Thoracic aorta (tissue), 2 donors: ENCODE results near the gene P3R3URF. TPM values are rescaled to one million over a fixed set of nuclear protein-coding genes. Genes with fewer than 3 reads are reported as not detected.
"Not testable (repeated sequence)": the region's sequence is repeated elsewhere in the genome, so short reads cannot be mapped to it uniquely, and the experiment has no call there.

Source experiments
- ATAC-seq: fragments of 150-250 bp; one replicate; pipeline ENCODE4 v1.8.0; 2017; ENCODE audit warnings: low read depth; ENCODE audit not compliant: insufficient number of reproducible peaks, low FRiP score
- DNase-seq: peaks from one replicate; pipeline ENCODE4 v3.0.0-alpha.2; 2020; ENCODE audit warnings: low spot score
- H3K27ac ChIP-seq, 2 donors: fragments of 200-600 bp; sonication (generic); 1 replicate in 1 of 2; 2 replicates in 1 of 2; pipeline ENCODE4 v1.5.1; 2016; ENCODE audit warnings: mild to moderate bottlenecking in 2 of 2, moderate library complexity in 2 of 2
- H3K27me3 ChIP-seq: fragments of 200-600 bp; sonication (generic); replicated peaks from 2 replicates; pipeline ENCODE4 v1.6.0; 2016; ENCODE audit warnings: mild to moderate bottlenecking; ENCODE audit not compliant: insufficient read depth
- H3K36me3 ChIP-seq: fragments of 200-600 bp; sonication (generic); one replicate; pipeline ENCODE4 v1.5.1; 2016
- H3K4me1 ChIP-seq, 2 donors: fragments of 200-600 bp; sonication (generic); 1 replicate in 1 of 2; 2 replicates in 1 of 2; pipeline versions ENCODE4 v1.5.1 to v1.6.0; 2016; ENCODE audit warnings: low read depth in 2 of 2, mild to moderate bottlenecking in 1 of 2; ENCODE audit not compliant: control insufficient read depth in 1 of 2
- H3K4me3 ChIP-seq: fragments of 200-600 bp; sonication (generic); 2 replicates; pipeline ENCODE4 v1.5.1; 2016; ENCODE audit warnings: mild to moderate bottlenecking
- H3K9me3 ChIP-seq: fragments of 200-600 bp; sonication (generic); 2 replicates; pipeline ENCODE4 v1.5.1; 2016
- total RNA-seq, 2 donors: library from RNA; depleted of rRNA; stranded (reverse); fragments of >200 nt; gene quantifications; one replicate each; pipeline versions ENCODE4 v1.1.0 to v1.2.3, GENCODE V29; 2016
- TF ChIP-seq, protein P1 (sequence below): fragments of 200-600 bp; sonication (generic); IDR thresholded peaks from one replicate; pipeline ENCODE4 v1.5.1; 2019; ENCODE audit warnings: antibody characterized with exemption

P3R3URF gene
- total RNA-seq = not detected

DNA sequence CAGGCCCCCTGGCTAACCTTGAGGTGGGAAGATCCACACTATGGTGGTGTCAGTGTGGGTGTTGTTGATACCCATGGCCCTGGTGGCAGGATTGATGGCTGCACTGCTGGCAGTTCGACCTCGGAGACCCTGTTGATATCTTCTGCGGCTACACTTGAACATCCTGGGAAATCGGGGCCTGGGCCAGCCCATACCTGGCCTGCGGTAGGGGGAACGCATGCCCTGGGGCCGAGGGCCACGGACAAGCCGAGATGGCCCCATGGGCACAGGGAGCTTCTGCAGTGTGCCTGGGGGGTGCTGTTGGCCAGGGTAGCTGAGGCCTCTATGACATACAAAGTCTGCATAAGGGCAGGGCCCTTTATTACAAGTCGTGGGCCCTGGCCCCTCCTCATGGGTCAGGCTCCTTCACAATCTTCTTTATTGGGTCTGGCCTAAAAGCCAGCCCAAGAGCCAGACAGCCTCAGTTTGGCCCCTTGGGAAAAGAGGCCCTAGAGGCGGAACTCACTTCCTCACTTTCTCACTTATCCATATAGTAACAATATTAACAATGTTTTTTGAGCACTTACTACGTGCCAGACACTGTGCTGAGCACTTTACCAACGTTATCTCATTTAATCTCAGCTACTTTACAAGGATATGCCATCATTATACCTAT is at the start of gene P3R3URF:
Gene P3R3URF (minus strand): TSS at position 278 of the 655 bp plus-strand sequence. CDS start 17 bp downstream, at position 261.
- H3K4me3 ChIP-seq = no peak within 1 kb of the TSS
- H3K9me3 ChIP-seq = no peaks in the 10 kb centered on the region
- TF ChIP-seq, protein P1, sequence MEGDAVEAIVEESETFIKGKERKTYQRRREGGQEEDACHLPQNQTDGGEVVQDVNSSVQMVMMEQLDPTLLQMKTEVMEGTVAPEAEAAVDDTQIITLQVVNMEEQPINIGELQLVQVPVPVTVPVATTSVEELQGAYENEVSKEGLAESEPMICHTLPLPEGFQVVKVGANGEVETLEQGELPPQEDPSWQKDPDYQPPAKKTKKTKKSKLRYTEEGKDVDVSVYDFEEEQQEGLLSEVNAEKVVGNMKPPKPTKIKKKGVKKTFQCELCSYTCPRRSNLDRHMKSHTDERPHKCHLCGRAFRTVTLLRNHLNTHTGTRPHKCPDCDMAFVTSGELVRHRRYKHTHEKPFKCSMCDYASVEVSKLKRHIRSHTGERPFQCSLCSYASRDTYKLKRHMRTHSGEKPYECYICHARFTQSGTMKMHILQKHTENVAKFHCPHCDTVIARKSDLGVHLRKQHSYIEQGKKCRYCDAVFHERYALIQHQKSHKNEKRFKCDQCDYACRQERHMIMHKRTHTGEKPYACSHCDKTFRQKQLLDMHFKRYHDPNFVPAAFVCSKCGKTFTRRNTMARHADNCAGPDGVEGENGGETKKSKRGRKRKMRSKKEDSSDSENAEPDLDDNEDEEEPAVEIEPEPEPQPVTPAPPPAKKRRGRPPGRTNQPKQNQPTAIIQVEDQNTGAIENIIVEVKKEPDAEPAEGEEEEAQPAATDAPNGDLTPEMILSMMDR = no peak
- no peaks in the 10 kb centered on the region for H3K27me3 ChIP-seq
- H3K4me1 ChIP-seq = peaks cover 14 to 30% of the 10 kb centered on the region in 2 donors
- no peak for DNase-seq
- H3K27ac ChIP-seq = peak within 1 kb of the TSS in 1 of 2 donors; percentile 60
- no peak for ATAC-seq
- no peaks in the 10 kb centered on the region for H3K36me3 ChIP-seq

DNA sequence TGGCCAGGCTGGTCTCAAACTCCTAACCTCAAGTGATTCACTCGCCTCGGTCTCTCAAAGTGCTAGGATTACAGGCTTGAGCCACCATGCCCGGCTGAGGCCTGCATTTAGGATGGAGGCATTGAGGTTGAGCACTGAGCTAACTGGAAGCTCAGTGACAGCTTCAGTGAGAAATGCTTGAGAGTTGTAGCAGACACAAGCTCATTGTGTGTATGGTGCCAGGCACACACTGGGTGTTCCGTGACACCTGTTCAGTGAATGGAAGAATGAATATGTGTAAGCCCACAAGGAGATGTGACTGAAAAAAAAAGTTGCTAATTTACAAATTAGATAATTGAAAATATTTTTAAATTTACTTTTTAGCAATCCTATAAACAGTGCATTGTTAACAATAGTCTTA is 48.7 kb upstream of the P3R3URF start:
- H3K9me3 ChIP-seq = no peaks in the 10 kb centered on the region
- TF ChIP-seq, protein P1 = no peak
- H3K27ac ChIP-seq = no peak overlapping the region
- H3K27me3 ChIP-seq = no peaks in the 10 kb centered on the region
- H3K36me3 ChIP-seq = no peaks in the 10 kb centered on the region
- no peak for DNase-seq
- H3K4me3 ChIP-seq = no peak overlapping the region
- no peak for ATAC-seq
- peaks cover 3 to 10% of the 10 kb centered on the region in 2 donors for H3K4me1 ChIP-seq

DNA sequence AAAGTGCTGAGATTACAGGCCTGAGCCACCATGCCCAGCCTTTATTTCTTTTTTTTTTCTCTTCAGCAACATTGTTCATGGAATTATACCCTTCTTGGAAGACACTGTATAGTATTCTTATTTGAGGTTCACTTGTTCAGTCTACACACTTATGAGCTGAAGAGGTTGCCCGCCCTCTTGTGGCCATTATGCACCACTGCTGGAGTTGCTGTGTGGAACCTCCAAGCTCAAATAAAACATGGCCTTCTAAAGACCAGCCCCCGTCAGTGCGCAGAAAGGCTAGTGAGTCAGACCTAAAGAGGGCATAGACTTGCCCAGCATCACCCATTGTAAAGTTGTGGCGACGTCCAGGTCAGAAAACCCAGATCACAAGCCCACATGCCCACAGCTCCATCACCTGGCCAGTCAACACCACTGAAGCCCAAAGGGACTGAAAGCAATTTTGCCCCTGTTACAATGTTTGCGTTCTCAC is 47.2 kb upstream of the P3R3URF start:
- TF ChIP-seq, protein P1 = peak; percentile 92
- H3K4me3 ChIP-seq = no peak overlapping the region
- DNase-seq (no peak), ATAC-seq (peak; percentile 83)
- no peaks in the 10 kb centered on the region for H3K9me3 ChIP-seq
- H3K27me3 ChIP-seq = no peaks in the 10 kb centered on the region
- H3K36me3 ChIP-seq = no peaks in the 10 kb centered on the region
- peak overlapping the region in 1 of 2 donors; percentile 18 for H3K27ac ChIP-seq
- H3K4me1 ChIP-seq = peaks cover 3 to 10% of the 10 kb centered on the region in 2 donors

DNA sequence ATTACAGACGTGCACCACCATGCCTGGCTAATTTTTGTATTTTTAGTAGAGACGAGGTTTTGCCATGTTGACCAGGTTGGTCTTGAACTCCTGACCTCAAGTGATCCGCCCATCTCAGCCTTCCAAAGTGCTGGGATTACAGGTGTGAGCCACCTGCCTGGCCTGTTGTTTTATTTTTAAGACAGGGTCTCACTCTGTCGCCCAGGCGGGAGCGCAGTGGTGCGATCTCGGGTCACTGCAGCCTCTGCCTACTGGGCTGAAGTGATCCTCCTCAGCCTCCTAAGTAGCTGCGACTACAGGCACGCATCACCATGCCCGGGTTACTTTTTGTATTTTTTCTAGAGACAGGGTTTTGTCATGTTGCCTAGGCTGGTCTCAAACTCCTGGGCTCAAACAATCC is 46.8 kb upstream of the P3R3URF start:
- H3K27me3 ChIP-seq, H3K4me1 ChIP-seq, H3K36me3 ChIP-seq, H3K27ac ChIP-seq, H3K4me3 ChIP-seq, DNase-seq, ATAC-seq, H3K9me3 ChIP-seq: not testable (repeated sequence)

DNA sequence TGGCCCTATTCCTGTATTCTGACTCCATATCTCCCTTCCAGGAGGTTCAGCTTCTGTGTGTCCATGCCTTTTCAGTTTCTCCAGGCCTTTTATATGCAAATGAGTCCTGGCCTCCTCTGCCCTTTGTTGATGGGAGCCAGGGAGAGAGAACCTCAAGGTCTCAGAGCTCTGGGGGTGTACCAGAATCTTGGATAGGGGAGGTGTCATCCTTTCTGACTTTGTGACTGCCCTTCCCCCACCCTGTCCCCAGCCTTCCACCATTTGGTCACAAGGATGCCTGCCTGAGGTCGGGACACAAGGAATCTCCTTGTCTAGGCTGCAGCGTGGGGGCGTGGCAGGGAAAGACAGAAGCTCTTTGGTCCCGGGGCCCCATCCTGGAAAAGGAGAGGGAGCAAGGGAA is 45.5 kb upstream of the P3R3URF start:
- peaks cover 3 to 10% of the 10 kb centered on the region in 2 donors for H3K4me1 ChIP-seq
- TF ChIP-seq, protein P1 = no peak
- ATAC-seq (no peak), DNase-seq (no peak)
- no peak overlapping the region for H3K4me3 ChIP-seq
- peaks cover 3% of the 10 kb centered on the region for H3K36me3 ChIP-seq
- H3K9me3 ChIP-seq = no peaks in the 10 kb centered on the region
- H3K27me3 ChIP-seq = no peaks in the 10 kb centered on the region
- H3K27ac ChIP-seq = no peak overlapping the region

DNA sequence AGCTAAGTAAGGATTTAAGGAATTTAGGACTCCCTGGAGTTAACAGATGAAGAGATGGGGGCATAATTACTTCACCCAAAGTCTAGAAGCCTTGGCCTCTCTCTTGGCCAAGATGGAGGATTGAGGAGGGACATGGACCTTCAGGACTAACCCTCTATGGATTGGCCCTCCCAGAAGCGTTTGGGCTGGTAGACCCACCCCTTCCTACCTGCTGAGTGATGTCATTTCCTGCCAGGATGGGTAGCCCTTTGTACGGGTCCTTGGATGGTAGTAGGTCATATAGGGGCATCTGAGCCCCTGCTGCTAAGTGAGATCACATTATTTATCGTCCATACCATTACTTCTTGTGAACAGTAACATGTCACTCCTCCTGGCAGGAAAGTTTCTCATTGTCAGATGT is 44.5 kb upstream of the P3R3URF start:
- Histone ChIP-seq H3K4me1 (peaks cover 3 to 10% of the 10 kb centered on the region in 2 donors), H3K36me3 (peaks cover 4% of the 10 kb centered on the region), H3K27ac (no peak overlapping the region), H3K4me3 (no peak overlapping the region), H3K27me3 (no peaks in the 10 kb centered on the region), H3K9me3 (no peaks in the 10 kb centered on the region)
- ATAC-seq (no peak), DNase-seq (no peak)
- TF ChIP-seq, protein P1 = no peak
